Parathyroid adenoma (tissue), 2 donors: ENCODE measurements around the gene CBX1.

Experiments used
- H2AFZ ChIP-seq: fragments of 300-600 bp; sonication (generic); one replicate; pipeline ENCODE4 v1.7.0; 2017; ENCODE audit warnings: antibody characterized with exemption, mild to moderate bottlenecking
- H3K27ac ChIP-seq: fragments of 300-600 bp; sonication (generic); one replicate; pipeline ENCODE4 v1.7.0; 2017
- H3K27me3 ChIP-seq: fragments of 300-600 bp; sonication (generic); one replicate; pipeline ENCODE4 v1.7.0; 2017; ENCODE audit warnings: low read length; ENCODE audit not compliant: control insufficient read depth, insufficient read depth
- H3K36me3 ChIP-seq: fragments of 300-600 bp; sonication (generic); one replicate; pipeline ENCODE4 v1.7.0; 2017; ENCODE audit warnings: low read length; ENCODE audit not compliant: control insufficient read depth, insufficient read depth
- H3K4me1 ChIP-seq: fragments of 300-600 bp; sonication (generic); one replicate; pipeline ENCODE4 v1.7.0; 2017; ENCODE audit warnings: control low read depth
- H3K4me2 ChIP-seq: fragments of 300-600 bp; sonication (generic); one replicate; pipeline ENCODE4 v1.7.0; 2017; ENCODE audit warnings: low read length
- H3K4me3 ChIP-seq: fragments of 300-600 bp; sonication (generic); one replicate; pipeline ENCODE4 v1.7.0; 2017; ENCODE audit warnings: low read depth, low read length
- H3K79me2 ChIP-seq: fragments of 300-600 bp; sonication (generic); one replicate; pipeline ENCODE4 v1.7.0; 2017; ENCODE audit warnings: control low read depth
- H3K9ac ChIP-seq: fragments of 300-600 bp; sonication (generic); one replicate; pipeline ENCODE4 v1.7.0; 2017; ENCODE audit warnings: mild to moderate bottlenecking
- H3K9me3 ChIP-seq: fragments of 300-600 bp; sonication (generic); one replicate; pipeline ENCODE4 v1.7.0; 2017; ENCODE audit warnings: low read length; ENCODE audit not compliant: control insufficient read depth
- CTCF ChIP-seq: fragments of 300-600 bp; sonication (generic); IDR thresholded peaks from one replicate; pipeline ENCODE4 v1.7.0; 2017; ENCODE audit warnings: antibody characterized with exemption, mild to moderate bottlenecking
- donor health status: primary hyperparathyroidism.

The CBX1 gene

GRCh38 chr17:48023400-48024148 lies 77.7 kb downstream of the CBX1 start:
- H3K4me2 ChIP-seq, result peak overlapping the region; percentile 51
- peak; percentile 40 for TF ChIP-seq CTCF
- H3K79me2 ChIP-seq, result no peaks in the 10 kb centered on the region
- no peak overlapping the region for H3K9ac ChIP-seq
- H3K4me1 ChIP-seq, result peaks cover 28% of the 10 kb centered on the region
- no peaks in the 10 kb centered on the region for H3K9me3 ChIP-seq
- H3K4me3 ChIP-seq, result peak overlapping the region; percentile 41
- no peaks in the 10 kb centered on the region for H3K36me3 ChIP-seq
- no peaks in the 10 kb centered on the region for H3K27me3 ChIP-seq
- H3K27ac ChIP-seq, result peak overlapping the region; percentile 82
- H2AFZ ChIP-seq, result peak overlapping the region; percentile 88

- Histone ChIP-seq H2AFZ (peak overlapping the region; percentile 88), H3K4me2 (peak overlapping the region; percentile 51), H3K9ac (no peak overlapping the region), H3K9me3 (no peaks in the 10 kb centered on the region), H3K4me3 (no peak overlapping the region), H3K27me3 (no peaks in the 10 kb centered on the region), H3K4me1 (peaks cover 30% of the 10 kb centered on the region), H3K36me3 (no peaks in the 10 kb centered on the region), H3K27ac (no peak overlapping the region), H3K79me2 (no peaks in the 10 kb centered on the region)
- no peak for TF ChIP-seq CTCF
Observed at GRCh38 chr17:48022901-48023300, 78.4 kb downstream of the CBX1 start.

GRCh38 chr17:48021934-48022333 lies 79.3 kb downstream of the CBX1 start:
- no peaks in the 10 kb centered on the region for H3K27me3 ChIP-seq
- H3K27ac ChIP-seq, result no peak overlapping the region
- peaks cover 33% of the 10 kb centered on the region for H3K4me1 ChIP-seq
- H3K9ac ChIP-seq, result no peak overlapping the region
- H3K4me3 ChIP-seq, result no peak overlapping the region
- no peak for TF ChIP-seq CTCF
- H2AFZ ChIP-seq, result no peak overlapping the region
- no peaks in the 10 kb centered on the region for H3K9me3 ChIP-seq
- H3K36me3 ChIP-seq, result no peaks in the 10 kb centered on the region
- H3K79me2 ChIP-seq, result no peaks in the 10 kb centered on the region
- H3K4me2 ChIP-seq, result no peak overlapping the region
